ENCODE data around the gene TERB1.

GRCh38 chr16:66751992-66752322 is 49.4 kb downstream of the TERB1 start:
- peak; percentile 2 for TF ChIP-seq CTCF (IDR thresholded peaks at IDR 0.05; ENCODE audit: poor library complexity)
- no peak for TF ChIP-seq EZH2phosphoT487 (IDR thresholded peaks at IDR 0.05; ENCODE audit: low read depth, severe bottlenecking, unreplicated experiment)
- TF ChIP-seq EZH2 (IDR thresholded peaks at IDR 0.05; ENCODE audit: borderline replicate concordance) = no peak

All from hepatocyte (in vitro differentiated cells).